H1 (cell line): ENCODE measurements around the gene PFKM. TPM values are rescaled to one million over a fixed set of nuclear protein-coding genes. Genes with fewer than 3 reads are reported as not detected.

Source experiments
- ASH2L ChIP-seq: fragments of 200-600, 300-600 bp; sonication (generic); IDR thresholded peaks from one replicate; pipeline ENCODE4 v1.7.1; 2017; ENCODE audit warnings: low read length
- CHD1 ChIP-seq: IDR thresholded peaks from 2 replicates; pipeline ENCODE4 v1.6.1; 2012; ENCODE audit warnings: low read depth, low read length, improper control_type of control experiment
- EZH2 ChIP-seq: fragments of 200-600 bp; sonication (generic); IDR thresholded peaks from 2 replicates; pipeline ENCODE4 v1.7.1; 2012; ENCODE audit warnings: low read depth, mild to moderate bottlenecking, moderate library complexity, low read length, inconsistent platforms; ENCODE audit not compliant: severe bottlenecking
- SIN3A ChIP-seq, 2 experiments: IDR thresholded peaks in 1 of 2; conservative IDR thresholded peaks in 1 of 2; 2 replicates each; pipeline ENCODE4 v1.6.1; 2011 to 2012; ENCODE audit warnings: low read length in 2 of 2, improper control_type of control experiment in 1 of 2, low read depth in 1 of 2, mild to moderate bottlenecking in 1 of 2
- ZNF274 ChIP-seq: IDR thresholded peaks from 2 replicates; pipeline ENCODE4 v1.7.0; 2012; ENCODE audit warnings: low read length, borderline replicate concordance; ENCODE audit errors: extremely low read depth
- polyA plus RNA-seq, 7 experiments: library from polyadenylated mRNA; depleted of rRNA in 3 of 7; stranded (reverse) in 5 of 7; unstranded in 2 of 7; fragments of >200 nt in 5 of 7; fragments of 200-250 nt in 2 of 7; gene quantifications; 1 replicate in 5 of 7; 2 replicates in 1 of 7; 4 replicates in 1 of 7; pipeline versions ENCODE4 v1.2.1 to v1.2.3, GENCODE V29; 2011 to 2013; ENCODE audit warnings: missing spikeins in 2 of 7, mixed read lengths in 2 of 7
- total RNA-seq: library from RNA; stranded (reverse); fragmentation: NEBNext Ultra II Directional; extraction: Animal tissue kit (Norgen Biotek cat#: 25700); gene quantifications from 2 replicates; pipeline ENCODE4 v1.2.1, GENCODE V29; 2021

Gene PFKM
- total and polyA plus RNA-seq, 2 of the 8 experiments (the other 6 are each of a cell fraction or from before 2014, with no cell fraction given) = 62.6 to 106 TPM

DNA sequence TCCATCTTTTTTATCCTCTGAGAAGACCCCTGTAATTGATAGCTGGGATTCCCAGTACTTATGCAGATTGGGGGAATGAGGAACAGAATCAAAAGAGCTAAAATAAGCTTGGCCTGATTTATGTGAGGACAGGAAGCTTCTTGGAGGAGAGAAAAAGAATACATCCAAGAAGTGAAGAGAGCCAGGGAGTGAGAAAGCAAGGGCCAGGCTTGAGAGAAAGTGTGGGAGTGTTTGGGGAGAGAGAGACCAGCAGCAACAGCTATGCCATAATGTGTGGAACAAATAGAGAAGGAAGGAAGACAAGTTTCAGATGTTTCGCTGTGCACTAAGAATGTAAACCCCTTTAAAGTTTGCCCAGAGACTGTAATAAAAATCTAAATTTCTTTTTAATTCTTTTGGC, 60.3 kb downstream of the PFKM start (continued):
- TF ChIP-seq SIN3A (conservative IDR thresholded peaks at IDR 0.05 in 1 of 2, IDR thresholded peaks at IDR 0.05 in 1 of 2; ENCODE audit: low read depth in 1 of 2, low read length in 2 of 2) = no peak
- TF ChIP-seq ASH2L = no peak
- no peak for TF ChIP-seq ZNF274
- no peak for TF ChIP-seq CHD1
- TF ChIP-seq EZH2 = no peak
